HG02885 (cell line): ENCODE data around the gene XPO6.
A peak's percentile ranks its signal among the peaks of the same experiment; 100 is the strongest.
"Not testable (repeated sequence)": the region's sequence is repeated elsewhere in the genome, so short reads cannot be mapped to it uniquely, and the experiment has no call there.

Experiments used
- ATAC-seq: cut with Tn5 transposase; IDR thresholded peaks from one replicate; pipeline ENCODE4 v1.9.1; 2021; ENCODE audit warnings: mild to moderate bottlenecking; ENCODE audit not compliant: unreplicated experiment, poor library complexity

XPO6 gene, protein sequence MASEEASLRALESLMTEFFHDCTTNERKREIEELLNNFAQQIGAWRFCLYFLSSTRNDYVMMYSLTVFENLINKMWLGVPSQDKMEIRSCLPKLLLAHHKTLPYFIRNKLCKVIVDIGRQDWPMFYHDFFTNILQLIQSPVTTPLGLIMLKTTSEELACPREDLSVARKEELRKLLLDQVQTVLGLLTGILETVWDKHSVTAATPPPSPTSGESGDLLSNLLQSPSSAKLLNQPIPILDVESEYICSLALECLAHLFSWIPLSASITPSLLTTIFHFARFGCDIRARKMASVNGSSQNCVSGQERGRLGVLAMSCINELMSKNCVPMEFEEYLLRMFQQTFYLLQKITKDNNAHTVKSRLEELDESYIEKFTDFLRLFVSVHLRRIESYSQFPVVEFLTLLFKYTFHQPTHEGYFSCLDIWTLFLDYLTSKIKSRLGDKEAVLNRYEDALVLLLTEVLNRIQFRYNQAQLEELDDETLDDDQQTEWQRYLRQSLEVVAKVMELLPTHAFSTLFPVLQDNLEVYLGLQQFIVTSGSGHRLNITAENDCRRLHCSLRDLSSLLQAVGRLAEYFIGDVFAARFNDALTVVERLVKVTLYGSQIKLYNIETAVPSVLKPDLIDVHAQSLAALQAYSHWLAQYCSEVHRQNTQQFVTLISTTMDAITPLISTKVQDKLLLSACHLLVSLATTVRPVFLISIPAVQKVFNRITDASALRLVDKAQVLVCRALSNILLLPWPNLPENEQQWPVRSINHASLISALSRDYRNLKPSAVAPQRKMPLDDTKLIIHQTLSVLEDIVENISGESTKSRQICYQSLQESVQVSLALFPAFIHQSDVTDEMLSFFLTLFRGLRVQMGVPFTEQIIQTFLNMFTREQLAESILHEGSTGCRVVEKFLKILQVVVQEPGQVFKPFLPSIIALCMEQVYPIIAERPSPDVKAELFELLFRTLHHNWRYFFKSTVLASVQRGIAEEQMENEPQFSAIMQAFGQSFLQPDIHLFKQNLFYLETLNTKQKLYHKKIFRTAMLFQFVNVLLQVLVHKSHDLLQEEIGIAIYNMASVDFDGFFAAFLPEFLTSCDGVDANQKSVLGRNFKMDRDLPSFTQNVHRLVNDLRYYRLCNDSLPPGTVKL

GRCh38 chr16:28211758-28212531 is at the start of gene XPO6:
TSS of gene XPO6 (minus strand) at chr16:28211965. CDS start at chr16:28211368, 597 bp downstream.
- ATAC-seq = peak; percentile 90

DNA sequence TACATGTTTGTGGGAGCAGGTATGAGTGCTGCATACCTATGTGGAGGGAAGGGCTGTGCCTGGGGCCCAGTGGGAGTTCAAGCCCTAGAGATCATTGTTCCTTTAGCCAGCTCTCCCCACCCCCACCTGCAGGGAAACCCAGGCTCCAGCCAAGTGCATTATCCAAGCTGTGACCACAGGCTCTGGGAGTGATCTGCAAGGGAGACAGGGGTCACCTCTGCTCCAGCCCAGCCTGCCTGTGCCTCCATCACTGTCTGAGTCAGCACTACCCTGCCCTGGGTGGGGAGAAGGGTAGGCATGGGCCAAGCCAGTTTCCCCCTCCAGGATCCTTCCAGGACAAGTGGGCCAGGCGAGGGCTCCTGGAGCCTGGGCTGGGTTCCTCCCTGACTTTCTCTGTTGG is 48.4 kb upstream of the XPO6 start:
- ATAC-seq = no peak

DNA sequence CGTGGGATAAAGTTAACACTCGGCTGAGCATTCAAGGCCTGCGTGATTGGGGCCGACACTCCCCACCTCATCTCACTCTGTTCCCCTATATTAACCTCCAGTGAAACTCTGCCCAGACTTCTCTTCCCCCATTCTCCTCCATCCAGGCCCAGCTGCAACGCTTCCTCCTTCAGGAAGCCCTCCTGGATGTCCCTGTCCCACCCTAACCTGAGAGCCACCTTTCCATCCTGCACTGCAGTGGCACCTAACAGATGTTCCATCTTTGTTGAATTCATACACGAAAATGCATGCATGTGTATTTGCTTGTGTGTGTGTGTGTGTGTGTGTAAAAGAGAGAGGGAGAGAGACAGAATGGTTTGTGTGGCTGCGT is 48.0 kb upstream of the XPO6 start:
- no peak for ATAC-seq

- no peak for ATAC-seq
These were observed 47.5 kb upstream of the XPO6 start for GRCh38 chr16:28259091-28259780.

- no peak for ATAC-seq
These were observed 46.8 kb upstream of the XPO6 start for GRCh38 chr16:28258567-28258966.

DNA sequence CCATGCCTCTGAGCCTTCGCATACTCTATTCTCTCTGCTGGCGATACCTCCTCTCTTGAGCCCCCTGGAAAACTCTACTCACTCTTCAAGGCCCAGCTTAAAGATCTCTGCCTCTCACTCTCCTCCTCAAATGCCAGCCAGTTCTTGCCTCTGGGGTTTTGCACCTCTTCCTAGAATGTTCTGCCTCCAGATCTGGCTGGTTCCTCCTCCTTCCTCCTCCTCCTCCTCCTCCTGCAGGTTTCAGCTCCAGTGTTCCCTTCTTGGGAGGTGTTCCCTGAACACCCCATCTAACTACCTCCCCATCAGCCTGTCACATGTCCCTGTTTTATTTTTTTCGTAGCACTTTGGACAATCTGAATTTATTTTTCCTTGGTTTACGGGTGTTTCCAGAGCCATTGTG is 45.5 kb upstream of the XPO6 start:
- no peak for ATAC-seq

GRCh38 chr16:28255838-28256237 is 44.1 kb upstream of the XPO6 start:
- no peak for ATAC-seq

DNA sequence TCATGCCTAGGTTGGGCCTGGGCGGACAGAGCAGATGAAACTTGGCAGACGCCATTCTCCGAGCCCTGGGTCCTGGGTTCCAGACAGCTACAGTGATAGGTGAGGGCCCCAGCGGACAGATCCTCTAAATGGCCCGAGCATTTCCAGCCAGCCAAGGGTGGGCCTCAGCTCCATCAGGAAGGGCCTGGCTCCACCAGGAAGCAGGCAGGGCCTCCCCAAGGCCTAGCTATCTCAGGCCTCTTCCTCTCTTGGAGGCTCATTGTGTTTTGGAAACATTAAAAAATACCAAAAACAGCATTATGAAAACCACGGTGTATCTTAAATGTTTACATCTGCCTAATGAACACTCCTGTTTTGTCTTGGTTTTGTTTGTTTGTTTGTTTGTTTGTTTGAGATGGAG is 42.4 kb upstream of the XPO6 start:
- ATAC-seq = no peak

DNA sequence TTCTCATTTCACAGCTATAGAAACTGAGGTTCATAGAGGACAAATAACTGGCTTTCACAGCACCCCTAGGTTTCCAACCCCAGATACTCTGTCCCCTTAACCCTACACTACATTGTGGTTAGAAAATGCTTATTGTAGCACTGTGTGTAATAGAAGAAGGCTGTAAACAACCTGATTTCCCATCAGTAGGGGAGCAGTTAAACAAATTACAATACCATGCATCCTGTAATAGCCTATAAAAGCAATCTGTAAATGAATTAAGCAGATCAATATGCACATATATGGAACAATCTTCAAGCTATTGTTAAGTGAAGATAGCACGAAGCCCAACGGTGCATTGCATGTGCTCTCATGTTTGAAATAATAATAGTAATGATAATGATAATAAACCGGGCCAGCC is 39.2 kb upstream of the XPO6 start:
- ATAC-seq = no peak

DNA sequence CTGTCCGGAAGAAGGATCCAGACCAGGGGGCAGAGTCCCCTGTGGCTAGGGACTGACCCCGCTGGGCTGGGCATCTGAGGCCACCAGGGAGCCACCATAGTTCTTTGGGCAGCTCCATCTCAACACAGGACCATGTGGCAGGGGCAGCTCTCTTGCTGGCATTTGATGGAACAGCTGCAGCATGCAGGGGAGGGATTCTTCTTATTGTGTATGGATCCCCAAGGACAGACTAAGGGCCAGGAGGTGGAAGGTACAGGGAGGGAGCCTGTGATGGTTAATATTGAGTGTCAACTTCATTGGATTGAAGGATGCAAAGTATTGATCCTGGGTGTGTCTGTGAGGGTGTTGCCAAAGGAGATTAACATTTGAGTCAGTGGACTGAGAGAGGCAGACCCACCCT is 37.7 kb upstream of the XPO6 start:
- ATAC-seq = not testable (repeated sequence)

- no peak for ATAC-seq
These were observed 30.2 kb upstream of the XPO6 start for GRCh38 chr16:28241924-28242323.

DNA sequence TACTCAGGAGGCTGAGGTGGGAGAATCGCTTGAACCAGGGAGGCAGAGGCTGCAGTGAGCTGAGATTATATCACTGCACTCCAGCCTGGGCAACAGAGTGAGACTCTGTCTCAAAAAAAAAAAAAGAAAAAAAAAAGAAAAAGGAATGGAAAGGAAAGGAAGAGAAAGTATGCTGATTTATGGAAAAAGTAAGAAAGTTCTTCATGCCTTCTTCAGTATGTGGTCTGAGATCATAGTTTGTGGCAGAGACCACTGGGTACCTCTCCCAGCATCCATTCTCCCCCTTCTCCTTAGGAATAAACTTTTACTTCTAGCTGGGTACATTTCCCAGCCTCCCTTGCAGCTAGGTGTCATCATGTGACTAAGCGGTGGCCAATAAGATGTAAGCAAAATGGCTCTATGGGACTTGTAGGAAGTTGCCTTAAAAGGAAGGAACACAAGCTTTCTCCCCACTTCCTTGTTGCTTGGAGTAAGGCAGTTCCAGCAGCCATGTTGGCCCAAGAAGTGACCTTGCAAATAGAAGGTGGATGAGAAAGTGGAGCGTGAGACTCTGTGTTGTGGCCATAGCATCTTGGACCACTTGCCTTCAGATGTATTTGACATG is 26.1 kb upstream of the XPO6 start:
- ATAC-seq = no peak

DNA sequence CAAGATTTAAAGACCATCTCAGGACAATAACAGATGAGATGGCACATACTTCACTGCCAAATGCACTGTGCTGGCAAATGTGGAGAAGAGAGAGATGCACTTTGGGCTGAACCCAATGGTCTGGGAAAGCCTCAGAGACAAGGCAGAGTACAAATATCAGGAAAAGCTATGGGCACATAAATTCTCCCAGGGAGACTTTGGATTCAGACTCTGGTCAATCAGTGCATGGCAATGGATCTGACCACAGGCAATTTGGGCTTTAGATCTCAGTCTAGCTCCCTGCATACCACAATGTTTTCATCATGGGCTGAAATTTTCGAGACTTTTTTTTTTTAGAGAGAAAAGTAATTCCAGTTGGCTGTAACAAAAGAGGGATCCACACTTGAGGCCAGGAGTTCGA is 20.0 kb upstream of the XPO6 start:
- ATAC-seq = no peak

DNA sequence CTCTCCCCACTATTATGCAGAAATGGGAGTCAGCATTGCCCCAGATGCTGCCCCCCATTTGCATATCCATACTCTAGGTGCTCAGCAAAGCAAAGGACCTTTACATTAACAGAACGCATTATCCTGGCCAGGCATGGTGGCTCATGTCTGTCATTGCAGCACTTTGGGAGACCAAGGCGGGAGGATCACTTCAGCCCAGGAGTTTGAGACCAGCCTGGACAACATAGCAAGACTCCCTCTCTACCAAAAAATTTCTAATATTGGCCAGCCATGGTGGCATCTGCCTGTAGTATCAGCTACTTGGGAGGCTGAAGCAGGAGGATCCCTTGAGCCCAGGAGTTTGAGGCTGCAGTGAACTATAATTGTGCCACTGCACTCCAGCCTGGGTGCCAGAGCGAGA is 12.1 kb upstream of the XPO6 start:
- ATAC-seq = not testable (repeated sequence)

DNA sequence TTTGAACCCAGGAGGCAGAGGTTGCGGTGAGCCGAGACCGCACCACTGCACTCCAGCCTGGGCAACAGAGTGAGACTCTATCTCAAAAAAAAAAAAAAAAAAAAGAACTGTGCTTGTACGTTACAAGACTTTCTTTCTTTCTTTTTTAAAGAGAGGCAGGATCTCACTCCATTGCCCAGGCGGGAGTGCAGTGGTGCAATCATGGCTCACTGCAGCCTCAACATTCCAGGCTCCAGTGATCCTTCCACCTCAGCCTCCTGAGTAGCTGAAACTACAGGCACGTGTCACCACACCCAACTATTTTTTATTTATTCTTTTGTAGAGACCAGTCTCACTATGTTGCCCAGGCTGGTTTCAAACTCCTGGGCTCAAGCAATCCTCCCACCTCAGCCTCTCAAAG is 8.0 kb upstream of the XPO6 start:
- not testable (repeated sequence) for ATAC-seq

DNA sequence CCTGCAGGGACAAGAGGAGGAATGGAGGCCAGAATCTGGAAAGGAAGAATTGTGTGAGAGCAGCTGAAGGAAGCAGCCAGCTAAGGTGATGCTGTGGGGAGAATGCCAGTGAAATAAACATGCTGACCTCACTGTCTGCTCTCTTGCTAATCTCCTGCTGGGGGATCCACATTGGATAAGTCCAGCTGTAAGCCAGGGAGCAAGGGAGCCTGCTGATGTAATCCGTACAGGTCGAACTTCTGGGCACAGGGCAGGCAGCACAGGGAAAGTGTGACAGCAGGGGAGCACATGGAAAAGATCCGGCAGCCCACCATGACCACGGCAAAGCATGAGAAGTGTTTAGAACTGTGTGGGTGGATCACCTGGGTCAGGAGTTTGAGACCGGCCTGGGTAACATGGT is 7.5 kb upstream of the XPO6 start:
- no peak for ATAC-seq

- no peak for ATAC-seq
These were observed 6.3 kb upstream of the XPO6 start for GRCh38 chr16:28218109-28218508.

DNA sequence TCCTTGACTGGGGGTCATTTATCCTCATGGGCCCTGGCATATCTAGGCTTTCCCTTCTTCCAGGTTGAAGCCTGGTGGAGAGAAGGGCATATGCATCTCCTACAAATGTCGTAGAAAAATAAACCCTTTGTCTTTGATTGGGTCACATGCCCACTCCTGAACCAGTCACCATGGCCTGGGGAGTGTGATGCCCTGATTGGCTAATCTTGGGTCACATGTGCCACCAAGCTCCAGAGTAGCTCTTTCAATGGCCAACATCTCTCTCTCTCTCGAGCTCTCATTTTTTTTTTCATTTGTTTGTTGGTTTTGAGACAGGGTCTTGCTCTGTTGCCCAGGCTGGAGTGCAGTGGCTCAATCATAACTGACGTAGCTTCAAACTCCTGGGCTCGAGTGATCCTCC is 5.6 kb upstream of the XPO6 start:
- ATAC-seq = no peak

- ATAC-seq = no peak
These were observed 1.6 kb upstream of the XPO6 start for GRCh38 chr16:28213396-28213795.
